ENCODE results near the gene KCNIP4. TPM values are rescaled to one million over a fixed set of nuclear protein-coding genes. Genes with fewer than 3 reads are reported as not detected.

KCNIP4 gene
- total RNA-seq, 1 donor from 2014 or later: 0.39 TPM

DNA sequence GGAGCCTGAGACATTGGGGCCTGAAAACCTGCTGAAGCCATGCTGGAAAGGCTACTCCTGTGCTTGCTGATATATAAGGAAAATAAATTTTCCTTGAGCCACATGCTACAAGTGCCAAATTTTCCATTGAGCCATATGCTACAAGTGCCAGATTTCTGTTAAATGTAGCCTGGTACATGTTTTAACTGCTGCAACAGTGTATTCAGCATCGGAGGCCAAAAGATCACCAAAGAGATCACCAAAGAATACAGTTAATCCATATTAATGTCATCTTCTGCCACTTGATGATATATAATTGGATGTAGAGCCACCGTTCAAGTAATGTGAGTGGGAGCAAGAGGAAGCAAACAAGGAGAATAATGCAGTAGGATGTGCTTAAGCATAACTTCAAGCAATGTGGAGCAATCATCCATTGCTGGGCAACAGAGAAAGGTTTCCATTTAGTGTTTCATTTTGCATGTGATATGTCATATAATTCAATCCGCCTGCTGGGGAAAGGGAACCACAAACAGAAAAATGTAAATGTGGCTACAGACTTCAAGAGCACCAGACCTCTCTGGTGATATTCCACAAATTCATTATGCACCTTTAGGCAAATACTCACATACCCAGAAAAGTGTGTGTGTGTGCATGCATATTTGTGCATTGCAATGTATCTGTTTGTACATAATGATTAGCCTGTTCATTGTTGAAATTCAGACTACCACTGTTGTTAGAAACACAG is 295.9 kb downstream of the KCNIP4 start:
- Mint-ChIP-seq H3K4me1 (no peaks in the 10 kb centered on the region), H3K9me3 (no peaks in the 10 kb centered on the region), H3K4me3 (no peak overlapping the region), H3K36me3 (no peaks in the 10 kb centered on the region), H3K27ac (no peak overlapping the region), H3K27me3 (ENCODE audit: insufficient read depth, low read depth) (no peaks in the 10 kb centered on the region)
- no peaks in the 10 kb centered on the region for H3K4me1 ChIP-seq
- no peaks in the 10 kb centered on the region for H3K9me3 ChIP-seq (ENCODE audit: low read depth)
- no peaks in the 10 kb centered on the region for H3K79me2 ChIP-seq (ENCODE audit: low read depth)
- H4K20me1 ChIP-seq (ENCODE audit: low read depth): no peaks in the 10 kb centered on the region
- no peaks in the 10 kb centered on the region for H3F3A ChIP-seq (ENCODE audit: low read depth)
- no peak overlapping the region for H3K4me3 ChIP-seq
- H3K4me2 ChIP-seq: no peak overlapping the region
- H3K36me3 ChIP-seq: no peaks in the 10 kb centered on the region
- H3K9ac ChIP-seq: no peak overlapping the region
- no peak overlapping the region for H3K27ac ChIP-seq
- no peaks in the 10 kb centered on the region for H3K27me3 ChIP-seq
- DNase-seq (ENCODE audit: low spot score): no peak
- no peak overlapping the region for H2AFZ ChIP-seq (replicated peaks)
- TF ChIP-seq EZH2 (IDR thresholded peaks at IDR 0.05) (no peak), EZH2phosphoT487 (IDR thresholded peaks at IDR 0.05) (no peak)
- TF ChIP-seq, protein P1, sequence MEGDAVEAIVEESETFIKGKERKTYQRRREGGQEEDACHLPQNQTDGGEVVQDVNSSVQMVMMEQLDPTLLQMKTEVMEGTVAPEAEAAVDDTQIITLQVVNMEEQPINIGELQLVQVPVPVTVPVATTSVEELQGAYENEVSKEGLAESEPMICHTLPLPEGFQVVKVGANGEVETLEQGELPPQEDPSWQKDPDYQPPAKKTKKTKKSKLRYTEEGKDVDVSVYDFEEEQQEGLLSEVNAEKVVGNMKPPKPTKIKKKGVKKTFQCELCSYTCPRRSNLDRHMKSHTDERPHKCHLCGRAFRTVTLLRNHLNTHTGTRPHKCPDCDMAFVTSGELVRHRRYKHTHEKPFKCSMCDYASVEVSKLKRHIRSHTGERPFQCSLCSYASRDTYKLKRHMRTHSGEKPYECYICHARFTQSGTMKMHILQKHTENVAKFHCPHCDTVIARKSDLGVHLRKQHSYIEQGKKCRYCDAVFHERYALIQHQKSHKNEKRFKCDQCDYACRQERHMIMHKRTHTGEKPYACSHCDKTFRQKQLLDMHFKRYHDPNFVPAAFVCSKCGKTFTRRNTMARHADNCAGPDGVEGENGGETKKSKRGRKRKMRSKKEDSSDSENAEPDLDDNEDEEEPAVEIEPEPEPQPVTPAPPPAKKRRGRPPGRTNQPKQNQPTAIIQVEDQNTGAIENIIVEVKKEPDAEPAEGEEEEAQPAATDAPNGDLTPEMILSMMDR (IDR thresholded peaks at IDR 0.05): no peak

DNA sequence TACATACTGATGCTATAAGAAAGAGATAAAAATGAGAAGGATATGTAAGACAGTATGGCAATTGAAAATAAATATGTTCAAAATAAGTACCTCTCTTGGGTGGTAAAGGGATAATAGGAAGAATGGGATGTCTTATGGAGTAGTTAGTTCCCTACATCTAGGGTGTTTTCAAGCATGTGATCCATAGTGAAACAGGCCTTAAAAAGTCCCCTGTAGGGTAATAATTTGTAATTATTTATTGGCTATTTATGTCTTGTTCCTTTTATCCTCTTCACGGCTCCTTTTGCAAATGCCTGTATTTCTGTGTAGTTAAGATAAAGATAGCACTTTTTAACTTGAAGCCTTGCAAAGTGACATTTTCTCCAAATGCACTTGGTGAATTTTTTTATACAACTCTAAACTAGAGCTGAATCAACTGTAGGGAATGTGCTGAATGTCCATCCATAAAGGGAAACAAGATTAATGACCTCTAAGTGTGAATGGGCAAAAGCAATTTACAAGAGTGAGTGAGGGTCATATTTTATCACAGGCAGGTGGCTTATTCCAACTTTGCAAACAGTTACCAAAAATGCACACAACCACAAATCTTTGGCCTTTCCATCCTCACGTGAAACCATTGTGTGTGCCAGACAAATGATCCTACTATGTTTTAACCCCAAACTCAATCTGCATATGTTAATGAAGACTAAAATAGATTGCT is 299.0 kb downstream of the KCNIP4 start:
- TF ChIP-seq EZH2 (IDR thresholded peaks at IDR 0.05) (no peak), EZH2phosphoT487 (IDR thresholded peaks at IDR 0.05) (no peak)
- TF ChIP-seq, protein P1 (IDR thresholded peaks at IDR 0.05): no peak
- no peaks in the 10 kb centered on the region for H3K36me3 ChIP-seq
- H3K27ac Mint-ChIP-seq: no peak overlapping the region
- no peaks in the 10 kb centered on the region for H3K36me3 Mint-ChIP-seq
- no peak overlapping the region for H3K4me2 ChIP-seq
- DNase-seq (ENCODE audit: low spot score): no peak
- H3K27me3 Mint-ChIP-seq (ENCODE audit: insufficient read depth, low read depth): no peaks in the 10 kb centered on the region
- H3K4me1 ChIP-seq: no peaks in the 10 kb centered on the region
- no peaks in the 10 kb centered on the region for H3K4me1 Mint-ChIP-seq
- H3K79me2 ChIP-seq (ENCODE audit: low read depth): no peaks in the 10 kb centered on the region
- no peak overlapping the region for H3K9ac ChIP-seq
- no peaks in the 10 kb centered on the region for H3K9me3 Mint-ChIP-seq
- H3F3A ChIP-seq (ENCODE audit: low read depth): no peaks in the 10 kb centered on the region
- no peaks in the 10 kb centered on the region for H3K27me3 ChIP-seq
- no peak overlapping the region for H3K27ac ChIP-seq
- H3K4me3 Mint-ChIP-seq: no peak overlapping the region
- H2AFZ ChIP-seq (replicated peaks): no peak overlapping the region
- no peaks in the 10 kb centered on the region for H3K9me3 ChIP-seq (ENCODE audit: low read depth)
- no peak overlapping the region for H3K4me3 ChIP-seq
- no peaks in the 10 kb centered on the region for H4K20me1 ChIP-seq (ENCODE audit: low read depth)

DNA sequence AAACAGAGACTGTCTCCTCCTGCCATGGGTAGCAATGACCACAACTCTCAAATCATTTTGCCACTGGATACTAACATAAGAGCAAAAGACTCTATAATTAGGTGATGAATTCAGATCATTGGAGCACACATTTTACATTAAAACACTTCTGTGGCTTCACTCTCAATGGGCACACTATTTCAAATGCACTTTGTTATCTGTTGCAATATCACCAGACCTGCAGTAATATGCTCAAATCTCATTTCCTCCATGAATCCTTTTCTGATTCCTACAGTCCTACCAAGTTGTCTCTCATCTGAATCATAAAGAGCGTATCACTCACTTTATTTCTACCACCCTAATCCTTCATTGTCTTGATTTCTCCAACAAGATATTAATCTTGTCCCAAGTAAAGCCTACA is 302.8 kb downstream of the KCNIP4 start:
- Histone ChIP-seq H3F3A (ENCODE audit: low read depth) (no peaks in the 10 kb centered on the region), H3K9ac (no peak overlapping the region), H3K4me3 (no peak overlapping the region), H3K79me2 (ENCODE audit: low read depth) (no peaks in the 10 kb centered on the region), H3K36me3 (no peaks in the 10 kb centered on the region), H3K4me2 (no peak overlapping the region), H3K27me3 (no peaks in the 10 kb centered on the region), H3K4me1 (no peaks in the 10 kb centered on the region), H4K20me1 (ENCODE audit: low read depth) (no peaks in the 10 kb centered on the region), H3K9me3 (ENCODE audit: low read depth) (no peaks in the 10 kb centered on the region), H3K27ac (no peak overlapping the region), H2AFZ (replicated peaks) (no peak overlapping the region)
- H3K4me3 Mint-ChIP-seq: no peak overlapping the region
- H3K27me3 Mint-ChIP-seq (ENCODE audit: insufficient read depth, low read depth): peaks cover 3% of the 10 kb centered on the region
- no peaks in the 10 kb centered on the region for H3K36me3 Mint-ChIP-seq
- H3K4me1 Mint-ChIP-seq: no peaks in the 10 kb centered on the region
- TF ChIP-seq EZH2phosphoT487 (IDR thresholded peaks at IDR 0.05) (no peak), EZH2 (IDR thresholded peaks at IDR 0.05) (no peak)
- TF ChIP-seq, protein P1 (IDR thresholded peaks at IDR 0.05): no peak
- DNase-seq (ENCODE audit: low spot score): no peak
- H3K27ac Mint-ChIP-seq: no peak overlapping the region
- no peaks in the 10 kb centered on the region for H3K9me3 Mint-ChIP-seq
